ENCODE results near the gene CDH2. TPM values are rescaled to one million over a fixed set of nuclear protein-coding genes. Genes with fewer than 3 reads are reported as not detected.
A peak's percentile ranks its signal among the peaks of the same experiment; 100 is the strongest.

Gene CDH2
- total RNA-seq, 1 donor = 75.6 TPM

DNA sequence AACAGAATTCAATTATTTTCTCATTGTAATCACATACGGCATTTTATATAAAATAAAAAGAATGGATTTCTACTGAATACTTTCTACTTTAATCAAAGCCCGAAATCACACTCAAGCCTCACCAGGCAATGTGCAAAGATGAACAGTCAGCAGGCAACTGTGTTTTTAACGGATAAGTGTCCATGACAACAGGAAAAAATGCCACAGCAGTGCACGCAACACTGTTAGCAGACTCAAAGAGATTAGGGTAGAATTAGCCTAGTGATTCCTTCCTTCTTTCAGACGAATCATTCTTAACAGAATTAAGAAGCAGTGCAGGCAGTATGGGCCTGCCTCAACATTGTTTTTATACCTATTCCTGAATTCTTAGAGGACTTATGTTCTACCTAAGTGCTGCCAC is 135.6 kb downstream of the CDH2 start:
- H2AFZ ChIP-seq (ENCODE audit: low read length) = no peak overlapping the region
- no peaks in the 10 kb centered on the region for H3K27me3 ChIP-seq (ENCODE audit: insufficient read depth, low read length)
- H3K9me3 ChIP-seq (ENCODE audit: low read depth, low read length) = no peaks in the 10 kb centered on the region
- peak overlapping the region; percentile 79 for H3K27ac ChIP-seq (ENCODE audit: low read depth, low read length)
- H3K4me3 ChIP-seq (ENCODE audit: insufficient read depth, low read length) = no peak overlapping the region
- no peaks in the 10 kb centered on the region for H3K36me3 ChIP-seq (ENCODE audit: insufficient read depth, low read length)
- H3K79me2 ChIP-seq (ENCODE audit: insufficient read depth, low read length) = peaks cover 73% of the 10 kb centered on the region
- TF ChIP-seq, protein P1, sequence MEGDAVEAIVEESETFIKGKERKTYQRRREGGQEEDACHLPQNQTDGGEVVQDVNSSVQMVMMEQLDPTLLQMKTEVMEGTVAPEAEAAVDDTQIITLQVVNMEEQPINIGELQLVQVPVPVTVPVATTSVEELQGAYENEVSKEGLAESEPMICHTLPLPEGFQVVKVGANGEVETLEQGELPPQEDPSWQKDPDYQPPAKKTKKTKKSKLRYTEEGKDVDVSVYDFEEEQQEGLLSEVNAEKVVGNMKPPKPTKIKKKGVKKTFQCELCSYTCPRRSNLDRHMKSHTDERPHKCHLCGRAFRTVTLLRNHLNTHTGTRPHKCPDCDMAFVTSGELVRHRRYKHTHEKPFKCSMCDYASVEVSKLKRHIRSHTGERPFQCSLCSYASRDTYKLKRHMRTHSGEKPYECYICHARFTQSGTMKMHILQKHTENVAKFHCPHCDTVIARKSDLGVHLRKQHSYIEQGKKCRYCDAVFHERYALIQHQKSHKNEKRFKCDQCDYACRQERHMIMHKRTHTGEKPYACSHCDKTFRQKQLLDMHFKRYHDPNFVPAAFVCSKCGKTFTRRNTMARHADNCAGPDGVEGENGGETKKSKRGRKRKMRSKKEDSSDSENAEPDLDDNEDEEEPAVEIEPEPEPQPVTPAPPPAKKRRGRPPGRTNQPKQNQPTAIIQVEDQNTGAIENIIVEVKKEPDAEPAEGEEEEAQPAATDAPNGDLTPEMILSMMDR (IDR thresholded peaks at IDR 0.05; ENCODE audit: extremely low read depth, low read depth, low read length) = no peak
- H4K20me1 ChIP-seq (ENCODE audit: insufficient read depth, low read length) = no peaks in the 10 kb centered on the region
- H3K4me1 ChIP-seq (ENCODE audit: insufficient read depth, low read length) = peaks cover 33% of the 10 kb centered on the region
- H3K4me2 ChIP-seq (ENCODE audit: insufficient read depth, low read length) = peak overlapping the region; percentile 21
- DNase-seq (ENCODE audit: insufficient read length, low spot score, missing footprints) = peak; percentile 11

DNA sequence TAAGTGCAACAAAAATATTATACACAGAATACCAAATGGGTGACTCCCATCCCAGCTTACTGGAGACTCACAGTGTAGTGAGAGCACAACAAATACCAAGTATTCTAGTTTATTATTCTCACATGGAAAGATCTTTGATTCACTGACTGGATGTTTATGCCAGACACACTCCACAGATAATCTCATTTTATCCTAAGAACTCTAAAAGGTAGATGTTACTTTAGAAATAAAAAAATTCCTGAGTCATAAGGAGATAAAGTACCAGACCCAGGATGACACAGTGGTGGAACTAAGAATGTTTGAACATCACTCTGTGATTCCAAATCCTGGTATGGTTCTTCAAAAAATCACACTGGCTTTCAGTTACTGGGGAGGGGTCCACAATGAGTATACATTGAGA is 136.2 kb downstream of the CDH2 start:
- peaks cover 29% of the 10 kb centered on the region for H3K4me1 ChIP-seq (ENCODE audit: insufficient read depth, low read length)
- no peaks in the 10 kb centered on the region for H3K36me3 ChIP-seq (ENCODE audit: insufficient read depth, low read length)
- TF ChIP-seq, protein P1 (IDR thresholded peaks at IDR 0.05; ENCODE audit: extremely low read depth, low read depth, low read length) = no peak
- no peak overlapping the region for H3K4me3 ChIP-seq (ENCODE audit: insufficient read depth, low read length)
- peak overlapping the region; percentile 79 for H3K27ac ChIP-seq (ENCODE audit: low read depth, low read length)
- H4K20me1 ChIP-seq (ENCODE audit: insufficient read depth, low read length) = no peaks in the 10 kb centered on the region
- no peaks in the 10 kb centered on the region for H3K9me3 ChIP-seq (ENCODE audit: low read depth, low read length)
- no peaks in the 10 kb centered on the region for H3K27me3 ChIP-seq (ENCODE audit: insufficient read depth, low read length)
- peaks cover 73% of the 10 kb centered on the region for H3K79me2 ChIP-seq (ENCODE audit: insufficient read depth, low read length)
- DNase-seq (ENCODE audit: insufficient read length, low spot score, missing footprints) = no peak
- H3K4me2 ChIP-seq (ENCODE audit: insufficient read depth, low read length) = no peak overlapping the region
- H2AFZ ChIP-seq (ENCODE audit: low read length) = no peak overlapping the region

DNA sequence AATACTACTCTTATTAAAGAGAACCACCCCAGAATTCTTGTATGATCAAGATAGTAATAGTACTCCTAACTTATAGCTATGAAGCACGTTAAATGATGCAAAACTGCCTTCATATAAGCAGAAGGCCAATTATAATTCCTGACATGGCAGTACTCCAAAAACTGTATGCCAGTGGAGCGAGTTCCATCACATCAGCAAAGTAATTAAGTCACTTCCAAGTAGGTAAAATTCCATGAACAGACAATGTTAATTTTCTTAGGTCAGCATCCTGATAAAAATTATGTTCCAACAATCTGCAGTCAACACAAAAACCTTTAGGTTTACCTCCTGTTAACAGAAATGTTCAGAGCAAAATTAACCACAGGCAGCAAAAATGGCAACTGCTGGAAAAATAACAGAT is 136.7 kb downstream of the CDH2 start:
- Histone ChIP-seq H2AFZ (ENCODE audit: low read length) (no peak overlapping the region), H3K27me3 (ENCODE audit: insufficient read depth, low read length) (no peaks in the 10 kb centered on the region), H3K36me3 (ENCODE audit: insufficient read depth, low read length) (no peaks in the 10 kb centered on the region), H3K79me2 (ENCODE audit: insufficient read depth, low read length) (peaks cover 70% of the 10 kb centered on the region), H4K20me1 (ENCODE audit: insufficient read depth, low read length) (no peaks in the 10 kb centered on the region), H3K9me3 (ENCODE audit: low read depth, low read length) (no peaks in the 10 kb centered on the region), H3K4me1 (ENCODE audit: insufficient read depth, low read length) (peaks cover 24% of the 10 kb centered on the region), H3K27ac (ENCODE audit: low read depth, low read length) (peak overlapping the region; percentile 79), H3K4me2 (ENCODE audit: insufficient read depth, low read length) (no peak overlapping the region), H3K4me3 (ENCODE audit: insufficient read depth, low read length) (no peak overlapping the region)
- no peak for DNase-seq (ENCODE audit: insufficient read length, low spot score, missing footprints)
- TF ChIP-seq, protein P1 (IDR thresholded peaks at IDR 0.05; ENCODE audit: extremely low read depth, low read depth, low read length) = no peak

DNA sequence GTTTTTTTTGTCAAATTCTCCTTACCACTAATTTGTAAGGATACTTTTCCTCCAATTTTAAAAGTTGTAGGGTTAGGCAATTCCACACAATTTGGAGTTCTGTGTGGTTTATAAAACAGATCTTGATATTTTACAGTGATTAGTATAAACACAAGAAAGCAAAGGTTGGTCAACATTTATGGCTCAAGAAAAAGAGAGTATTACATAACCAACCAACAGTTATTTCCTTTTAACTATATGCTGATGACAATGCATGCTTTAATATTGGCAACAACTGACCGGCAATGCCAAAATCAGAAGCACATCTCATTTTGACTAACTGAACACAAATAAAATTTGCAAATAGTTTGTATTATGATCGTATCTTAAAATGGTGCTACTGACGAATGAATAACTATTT is 137.2 kb downstream of the CDH2 start:
- no peak overlapping the region for H3K4me3 ChIP-seq (ENCODE audit: insufficient read depth, low read length)
- DNase-seq (ENCODE audit: insufficient read length, low spot score, missing footprints) = no peak
- H3K79me2 ChIP-seq (ENCODE audit: insufficient read depth, low read length) = peaks cover 70% of the 10 kb centered on the region
- H3K9me3 ChIP-seq (ENCODE audit: low read depth, low read length) = no peaks in the 10 kb centered on the region
- no peak overlapping the region for H3K4me2 ChIP-seq (ENCODE audit: insufficient read depth, low read length)
- no peaks in the 10 kb centered on the region for H4K20me1 ChIP-seq (ENCODE audit: insufficient read depth, low read length)
- no peak overlapping the region for H2AFZ ChIP-seq (ENCODE audit: low read length)
- H3K27ac ChIP-seq (ENCODE audit: low read depth, low read length) = no peak overlapping the region
- H3K4me1 ChIP-seq (ENCODE audit: insufficient read depth, low read length) = peaks cover 22% of the 10 kb centered on the region
- H3K36me3 ChIP-seq (ENCODE audit: insufficient read depth, low read length) = no peaks in the 10 kb centered on the region
- TF ChIP-seq, protein P1 (IDR thresholded peaks at IDR 0.05; ENCODE audit: extremely low read depth, low read depth, low read length) = no peak
- no peaks in the 10 kb centered on the region for H3K27me3 ChIP-seq (ENCODE audit: insufficient read depth, low read length)
